Activated CD4-positive, CD25-positive, alpha-beta regulatory T cell treated with anti-CD3 and anti-CD28 coated beads, Interleukin-2, amount 50 U/mL, for 16 hours (primary cell): ENCODE measurements around the gene CCDC86.

Source experiments
- DNase-seq: peaks from one replicate; pipeline ENCODE4 v3.0.0-alpha.2; 2020; ENCODE audit warnings: low read depth, low spot score

CCDC86 gene

GRCh38 chr11:60852982-60853950 is 11.4 kb downstream of the CCDC86 start:
- no peak for DNase-seq

GRCh38 chr11:60854140-60854846 is 12.4 kb downstream of the CCDC86 start:
- DNase-seq = no peak

GRCh38 chr11:60854847-60855725 is 13.2 kb downstream of the CCDC86 start:
- no peak for DNase-seq

- DNase-seq = no peak
These were observed 14.1 kb downstream of the CCDC86 start, which contains the start of gene PTGDR2 for GRCh38 chr11:60855726-60856633. Gene PTGDR2, minus strand, starts transcription at chr11:60855950. Its CDS starts 2,228 bp downstream, at chr11:60853722.

GRCh38 chr11:60857378-60858232 is 15.7 kb downstream of the CCDC86 start:
- DNase-seq = no peak

GRCh38 chr11:60858236-60858635 is 16.3 kb downstream of the CCDC86 start:
- no peak for DNase-seq

- DNase-seq = no peak
These were observed 17.0 kb downstream of the CCDC86 start for GRCh38 chr11:60858731-60859464.

GRCh38 chr11:60859616-60860250 is 17.8 kb downstream of the CCDC86 start:
- no peak for DNase-seq

- DNase-seq = no peak
These were observed 19.0 kb downstream of the CCDC86 start for GRCh38 chr11:60860943-60861342.

- no peak for DNase-seq
These were observed 20.3 kb downstream of the CCDC86 start for GRCh38 chr11:60862171-60862570.

- DNase-seq = no peak
These were observed 21.9 kb downstream of the CCDC86 start for GRCh38 chr11:60863550-60864521.

GRCh38 chr11:60864856-60865513 is 23.1 kb downstream of the CCDC86 start:
- no peak for DNase-seq

- no peak for DNase-seq
These were observed 25.3 kb downstream of the CCDC86 start, which contains the start of gene ZP1 for GRCh38 chr11:60866911-60867870. Gene ZP1, plus strand, starts transcription at chr11:60867542. Its CDS starts 20 bp downstream, at chr11:60867562.

- no peak for DNase-seq
These were observed 26.2 kb downstream of the CCDC86 start for GRCh38 chr11:60867871-60868681.
